Activated CD4-positive, alpha-beta T cell treated with anti-CD3 and anti-CD28 coated beads for 36 hours (primary cell): ENCODE results near the gene DRD1. TPM values are rescaled to one million over a fixed set of nuclear protein-coding genes. Genes with fewer than 3 reads are reported as not detected.
"Not testable (repeated sequence)": the region's sequence is repeated elsewhere in the genome, so short reads cannot be mapped to it uniquely, and the experiment has no call there.

ENCODE experiments used
- ATAC-seq: fragments of 200-7000 bp; cut with Tn5 transposase; one replicate; pipeline ENCODE4 v1.10.0; 2021; ENCODE audit warnings: mild to moderate bottlenecking, moderate library complexity
- CTCF ChIA-PET: fragments of 350-600 bp; sonication (Branson Sonifier 250); formaldehyde crosslinking; loops from one replicate; lab custom pipeline; 2021; ENCODE audit warnings: antibody characterized with exemption; lab: Charles Lee
- POLR2A ChIA-PET: fragments of 350-600 bp; sonication (Branson Sonifier 250); formaldehyde crosslinking; loops from one replicate; lab custom pipeline; 2021; ENCODE audit warnings: antibody characterized with exemption, inconsistent platforms; lab: Charles Lee
- DNase-seq: peaks from one replicate; pipeline ENCODE4 v3.0.0-alpha.2; 2020
- H3K27ac Mint-ChIP-seq: one replicate; pipeline ENCODE4 v1.8.0; 2021; ENCODE audit warnings: mixed read lengths
- H3K27me3 Mint-ChIP-seq: one replicate; pipeline ENCODE4 v1.8.0; 2021; ENCODE audit warnings: mixed read lengths
- H3K36me3 Mint-ChIP-seq: one replicate; pipeline ENCODE4 v1.8.0; 2021; ENCODE audit warnings: low read depth, mixed read lengths
- H3K4me1 Mint-ChIP-seq: one replicate; pipeline ENCODE4 v1.8.0; 2021; ENCODE audit warnings: mixed read lengths
- H3K4me3 Mint-ChIP-seq: one replicate; pipeline ENCODE4 v1.8.0; 2021; ENCODE audit warnings: mild to moderate bottlenecking, moderate library complexity, mixed read lengths
- H3K9me3 Mint-ChIP-seq: one replicate; pipeline ENCODE4 v1.8.0; 2021; ENCODE audit warnings: low read depth, mixed read lengths
- intact Hi-C, 2 experiments: fragments of 100-400 bp; cut with DNase I in 1 of 2; cut with micrococcal nuclease in 1 of 2; formaldehyde crosslinking; loops; one replicate each; pipeline versions ENCODE4 v1.14.2 to v1.15.1; 2022 to 2024; cut with DNase I, micrococcal nuclease
- total RNA-seq, 2 experiments: library from RNA; stranded (reverse); gene quantifications; one replicate each; pipeline ENCODE4 v1.2.3, GENCODE V29; 2021

Gene DRD1
- total RNA-seq, 2 experiments from 2014 or later: not detected

GRCh38 chr5:175434800-175435199, 9.2 kb downstream of the DRD1 start:
- Mint-ChIP-seq H3K27ac (no peak overlapping the region), H3K4me1 (no peaks in the 10 kb centered on the region), H3K27me3 (peaks cover 17% of the 10 kb centered on the region), H3K9me3 (no peaks in the 10 kb centered on the region), H3K36me3 (no peaks in the 10 kb centered on the region), H3K4me3 (no peak overlapping the region)
- CTCF ChIA-PET: no interaction called here
- POLR2A ChIA-PET: no interaction called here
- ATAC-seq: no peak
- DNase-seq: no peak
- intact Hi-C loops: no loop called here

DNA sequence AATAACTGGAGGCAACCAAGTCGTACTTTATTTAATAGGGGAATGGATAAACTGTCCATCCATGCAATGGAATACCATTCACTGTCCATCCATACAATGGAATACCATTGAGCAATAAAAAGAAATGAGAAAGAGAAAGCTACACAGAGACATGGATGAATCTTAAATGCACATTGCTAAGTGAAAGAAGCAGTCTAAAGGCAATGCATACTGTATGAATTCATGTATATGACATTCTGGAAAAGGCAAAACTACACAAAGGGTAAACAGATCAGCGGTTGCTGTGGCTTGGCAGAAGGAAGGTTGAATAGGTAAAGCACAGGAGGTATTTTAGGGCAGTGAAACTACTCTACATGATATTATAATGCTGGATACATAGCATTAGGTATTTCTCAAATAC, 16.2 kb downstream of the DRD1 start:
- ChIA-PET POLR2A (no interaction called here), CTCF (interaction anchor here (1.2 kb wide), 1 partner anchor 37 kb away, joined by 4 read pairs; no protein-coding TSS in a partner anchor)
- Mint-ChIP-seq H3K4me3 (no peak overlapping the region), H3K27me3 (peaks cover 19% of the 10 kb centered on the region), H3K9me3 (peaks cover 4% of the 10 kb centered on the region), H3K27ac (no peak overlapping the region), H3K36me3 (no peaks in the 10 kb centered on the region), H3K4me1 (no peaks in the 10 kb centered on the region)
- DNase-seq: no peak
- intact Hi-C loops: no loop called here
- ATAC-seq: no peak

GRCh38 chr5:175424594-175424993, 19.4 kb downstream of the DRD1 start:
- CTCF ChIA-PET, intact Hi-C loops, ATAC-seq, POLR2A ChIA-PET, H3K36me3 Mint-ChIP-seq, H3K9me3 Mint-ChIP-seq, H3K27ac Mint-ChIP-seq, H3K4me3 Mint-ChIP-seq, H3K4me1 Mint-ChIP-seq, DNase-seq: not testable (repeated sequence)
- H3K27me3 Mint-ChIP-seq: peaks cover 33% of the 10 kb centered on the region

DNA sequence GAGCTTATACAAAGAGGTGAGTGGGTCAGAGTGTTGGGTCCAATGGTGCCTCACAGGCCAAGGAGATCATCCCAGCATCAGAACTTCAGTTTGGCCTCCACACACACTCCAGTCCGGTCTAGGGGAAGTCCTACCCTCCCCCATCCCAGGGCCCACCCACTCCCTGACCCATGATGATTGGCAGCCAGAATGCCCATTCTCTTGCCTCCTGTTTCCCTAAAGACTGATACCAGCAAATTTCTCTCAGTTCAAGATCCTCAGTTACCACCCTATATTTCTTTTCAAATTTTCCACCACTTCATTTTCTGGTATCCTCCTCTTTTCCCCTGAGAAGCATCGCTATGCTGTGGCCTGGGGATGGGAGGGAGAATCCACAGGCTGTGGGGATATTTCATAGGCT, 21.9 kb downstream of the DRD1 start:
- CTCF ChIA-PET: interaction anchor here (1.5 kb wide), 1 partner anchor 10 kb away, joined by 3 read pairs; no protein-coding TSS in a partner anchor
- H3K4me1 Mint-ChIP-seq: no peaks in the 10 kb centered on the region
- intact Hi-C loops: no loop called here
- no peak overlapping the region for H3K4me3 Mint-ChIP-seq
- H3K36me3 Mint-ChIP-seq: no peaks in the 10 kb centered on the region
- peaks cover 35% of the 10 kb centered on the region for H3K27me3 Mint-ChIP-seq
- POLR2A ChIA-PET: no interaction called here
- H3K27ac Mint-ChIP-seq: no peak overlapping the region
- no peak for ATAC-seq
- no peak for DNase-seq
- no peaks in the 10 kb centered on the region for H3K9me3 Mint-ChIP-seq

- intact Hi-C loops: no loop called here
- DNase-seq: no peak
- no peak for ATAC-seq
- ChIA-PET POLR2A (no interaction called here), CTCF (interaction anchor here (1.2 kb wide), 1 partner anchor 40 kb away, joined by 3 read pairs; no protein-coding TSS in a partner anchor)
- H3K9me3 Mint-ChIP-seq: peaks cover 1% of the 10 kb centered on the region
- H3K4me1 Mint-ChIP-seq: no peaks in the 10 kb centered on the region
- H3K36me3 Mint-ChIP-seq: no peaks in the 10 kb centered on the region
- H3K27me3 Mint-ChIP-seq: peaks cover 39% of the 10 kb centered on the region
- H3K27ac Mint-ChIP-seq: no peak overlapping the region
- H3K4me3 Mint-ChIP-seq: no peak overlapping the region
Measured at GRCh38 chr5:175420383-175420782, 23.6 kb downstream of the DRD1 start.

- DNase-seq (no peak), ATAC-seq (no peak)
- intact Hi-C loops: no loop called here
- no peaks in the 10 kb centered on the region for H3K4me1 Mint-ChIP-seq
- no peak overlapping the region for H3K4me3 Mint-ChIP-seq
- CTCF ChIA-PET: no interaction called here
- POLR2A ChIA-PET: no interaction called here
- no peaks in the 10 kb centered on the region for H3K36me3 Mint-ChIP-seq
- peaks cover 45% of the 10 kb centered on the region for H3K27me3 Mint-ChIP-seq
- peaks cover 1% of the 10 kb centered on the region for H3K9me3 Mint-ChIP-seq
- H3K27ac Mint-ChIP-seq: no peak overlapping the region
Measured at GRCh38 chr5:175418251-175418650, 25.7 kb downstream of the DRD1 start.

DNA sequence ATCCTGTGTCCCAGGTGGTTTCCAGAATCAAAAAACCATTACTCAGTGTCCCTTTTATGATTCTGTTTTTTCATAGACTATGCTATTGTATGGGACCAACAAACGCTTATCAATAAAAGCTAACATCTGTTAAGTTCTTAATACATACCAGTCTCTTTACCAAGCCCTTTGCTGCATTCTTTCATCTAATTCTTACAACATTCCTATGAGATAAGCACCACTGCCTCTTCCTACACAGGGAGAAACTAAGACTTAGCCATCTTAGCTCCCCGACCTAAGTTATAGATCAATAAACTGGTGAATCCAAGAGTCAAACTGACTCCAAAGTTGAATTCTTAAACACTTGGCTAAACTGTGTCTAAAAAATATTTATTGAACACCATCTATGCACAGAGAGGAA, 26.6 kb downstream of the DRD1 start:
- intact Hi-C loops: no loop called here
- H3K9me3 Mint-ChIP-seq: peaks cover 1% of the 10 kb centered on the region
- no peak for DNase-seq
- ChIA-PET POLR2A (interaction anchor here (0.6 kb wide), 1 partner anchor 1575 kb away, joined by 4 read pairs; no protein-coding TSS in a partner anchor), CTCF (no interaction called here)
- no peak overlapping the region for H3K4me3 Mint-ChIP-seq
- H3K27ac Mint-ChIP-seq: no peak overlapping the region
- H3K27me3 Mint-ChIP-seq: peaks cover 41% of the 10 kb centered on the region
- ATAC-seq: no peak
- no peaks in the 10 kb centered on the region for H3K4me1 Mint-ChIP-seq
- no peaks in the 10 kb centered on the region for H3K36me3 Mint-ChIP-seq

DNA sequence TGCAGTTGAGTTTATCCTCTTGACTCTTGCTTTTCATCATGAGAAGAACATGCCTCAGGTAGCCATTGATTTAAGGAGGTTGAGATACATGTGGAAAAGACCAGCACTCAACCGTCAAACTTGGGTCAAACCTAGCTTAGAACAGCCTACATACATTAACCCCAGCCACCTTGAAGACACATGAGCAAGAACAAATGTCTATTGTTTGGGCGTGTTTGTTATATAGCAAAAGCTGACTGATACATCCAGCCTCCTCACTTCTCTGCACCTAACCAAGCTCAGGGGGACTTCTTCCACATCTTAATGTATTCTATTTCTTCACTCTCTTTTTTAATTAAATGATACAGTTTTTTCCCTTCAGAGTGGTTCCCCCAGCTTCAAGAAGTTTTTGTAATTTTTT, 28.7 kb downstream of the DRD1 start:
- Mint-ChIP-seq H3K27ac (no peak overlapping the region), H3K9me3 (peaks cover 1% of the 10 kb centered on the region), H3K27me3 (peaks cover 31% of the 10 kb centered on the region), H3K36me3 (no peaks in the 10 kb centered on the region), H3K4me1 (no peaks in the 10 kb centered on the region), H3K4me3 (no peak overlapping the region)
- intact Hi-C loops: no loop called here
- DNase-seq: no peak
- no peak for ATAC-seq
- POLR2A ChIA-PET: no interaction called here
- CTCF ChIA-PET: no interaction called here

DNA sequence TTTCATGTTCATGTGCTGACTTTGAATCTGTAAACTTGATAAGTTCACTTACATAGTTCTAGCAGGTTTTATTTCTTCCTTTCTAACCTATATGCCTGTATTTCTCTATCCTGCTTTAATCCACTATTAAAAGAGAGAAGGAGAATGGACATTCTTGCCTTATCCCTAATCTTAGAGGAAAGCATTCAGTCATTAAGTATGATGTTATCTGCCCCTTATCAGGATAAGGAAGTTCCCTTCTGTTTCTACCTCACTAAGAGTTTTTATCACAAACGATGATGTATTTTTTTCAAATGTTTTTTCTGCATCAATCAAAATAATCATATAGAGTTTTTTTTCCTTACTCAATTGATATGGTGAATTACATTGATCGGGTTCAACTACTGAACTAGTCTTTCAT, 33.1 kb downstream of the DRD1 start:
- no peak for DNase-seq
- no peak overlapping the region for H3K27ac Mint-ChIP-seq
- H3K4me1 Mint-ChIP-seq: no peaks in the 10 kb centered on the region
- H3K9me3 Mint-ChIP-seq: peaks cover 1% of the 10 kb centered on the region
- H3K36me3 Mint-ChIP-seq: no peaks in the 10 kb centered on the region
- H3K27me3 Mint-ChIP-seq: peaks cover 18% of the 10 kb centered on the region
- ATAC-seq: no peak
- no peak overlapping the region for H3K4me3 Mint-ChIP-seq
- intact Hi-C loops: no loop called here
- POLR2A ChIA-PET: no interaction called here
- CTCF ChIA-PET: no interaction called here

DNA sequence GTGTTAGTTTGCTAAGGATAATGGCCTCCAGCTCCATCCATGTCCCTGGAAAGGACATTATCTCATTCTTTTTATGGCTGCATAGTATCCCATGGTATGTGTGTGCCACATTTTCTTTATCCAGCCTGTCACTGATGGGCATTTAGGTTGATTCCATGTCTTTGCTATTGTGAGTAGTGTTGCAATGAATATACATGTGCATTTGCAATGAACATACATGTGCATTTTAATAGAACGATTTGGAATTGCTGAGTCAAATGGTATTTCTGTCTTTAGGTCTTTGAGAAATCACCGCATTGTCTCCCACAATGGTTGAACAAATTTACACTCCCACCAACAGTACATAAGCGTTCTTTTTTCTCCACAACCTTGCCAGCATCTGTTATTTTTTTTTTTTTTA, 37.7 kb downstream of the DRD1 start:
- no peak overlapping the region for H3K27ac Mint-ChIP-seq
- no peak for DNase-seq
- CTCF ChIA-PET: no interaction called here
- no peaks in the 10 kb centered on the region for H3K36me3 Mint-ChIP-seq
- peaks cover 3% of the 10 kb centered on the region for H3K27me3 Mint-ChIP-seq
- ATAC-seq: no peak
- intact Hi-C loops: no loop called here
- POLR2A ChIA-PET: no interaction called here
- H3K4me3 Mint-ChIP-seq: no peak overlapping the region
- H3K9me3 Mint-ChIP-seq: peaks cover 3% of the 10 kb centered on the region
- H3K4me1 Mint-ChIP-seq: no peaks in the 10 kb centered on the region

GRCh38 chr5:175397590-175398297, 46.2 kb downstream of the DRD1 start:
- ATAC-seq, H3K27ac Mint-ChIP-seq, DNase-seq, H3K36me3 Mint-ChIP-seq, intact Hi-C loops, H3K4me3 Mint-ChIP-seq, CTCF ChIA-PET, H3K9me3 Mint-ChIP-seq, H3K4me1 Mint-ChIP-seq, POLR2A ChIA-PET: not testable (repeated sequence)
- peaks cover 10% of the 10 kb centered on the region for H3K27me3 Mint-ChIP-seq

DNA sequence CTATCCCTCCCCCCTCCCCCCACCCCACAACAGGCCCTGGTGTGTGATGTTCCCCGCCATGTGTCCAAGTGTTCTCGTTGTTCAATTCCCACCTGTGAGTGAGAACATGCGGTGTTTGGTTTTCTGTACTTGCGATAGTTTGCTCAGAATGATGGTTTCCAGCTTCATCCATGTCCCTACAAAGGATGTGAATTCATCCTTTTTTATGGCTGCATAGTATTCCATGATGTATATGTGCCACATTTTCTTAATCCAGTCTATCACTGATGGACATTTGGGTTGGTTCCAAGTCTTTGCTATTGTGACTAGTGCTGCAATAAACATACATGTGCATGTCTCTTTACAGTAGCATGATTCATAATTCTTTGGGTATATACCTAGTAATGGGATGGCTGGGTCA, 48.6 kb downstream of the DRD1 start:
- H3K4me3 Mint-ChIP-seq, H3K4me1 Mint-ChIP-seq, ATAC-seq, H3K27ac Mint-ChIP-seq, DNase-seq, H3K9me3 Mint-ChIP-seq, intact Hi-C loops, H3K36me3 Mint-ChIP-seq, POLR2A ChIA-PET: not testable (repeated sequence)
- CTCF ChIA-PET: interaction anchor here (0.6 kb wide), 1 partner anchor 164 kb away, joined by 3 read pairs; no protein-coding TSS in a partner anchor
- peaks cover 10% of the 10 kb centered on the region for H3K27me3 Mint-ChIP-seq
